ENCODE measurements around the gene OR1J1. TPM values are rescaled to one million over a fixed set of nuclear protein-coding genes. Genes with fewer than 3 reads are reported as not detected.

OR1J1 gene
- total and polyA plus RNA-seq, 2 of the 8 experiments (the other 6 are each of a cell fraction or from before 2014, with no cell fraction given), result not detected

GRCh38 chr9:122446819-122447484, 30.8 kb downstream of the OR1J1 start (continued):
- TF ChIP-seq CHD7 (IDR thresholded peaks at IDR 0.05; ENCODE audit: insufficient replicate concordance, low read length) (no peak), SIN3A (conservative IDR thresholded peaks at IDR 0.05 in 1 of 2, IDR thresholded peaks at IDR 0.05 in 1 of 2; ENCODE audit: low read depth in 1 of 2, low read length in 2 of 2) (no peak), GABPA (IDR thresholded peaks at IDR 0.05; ENCODE audit: borderline replicate concordance, insufficient read depth, low read length) (no peak), ATF2 (IDR thresholded peaks at IDR 0.05; ENCODE audit: low read length) (no peak), GTF2F1 (IDR thresholded peaks at IDR 0.05; ENCODE audit: borderline replicate concordance, low read depth, low read length) (no peak)
- TF ChIP-seq, protein P1, sequence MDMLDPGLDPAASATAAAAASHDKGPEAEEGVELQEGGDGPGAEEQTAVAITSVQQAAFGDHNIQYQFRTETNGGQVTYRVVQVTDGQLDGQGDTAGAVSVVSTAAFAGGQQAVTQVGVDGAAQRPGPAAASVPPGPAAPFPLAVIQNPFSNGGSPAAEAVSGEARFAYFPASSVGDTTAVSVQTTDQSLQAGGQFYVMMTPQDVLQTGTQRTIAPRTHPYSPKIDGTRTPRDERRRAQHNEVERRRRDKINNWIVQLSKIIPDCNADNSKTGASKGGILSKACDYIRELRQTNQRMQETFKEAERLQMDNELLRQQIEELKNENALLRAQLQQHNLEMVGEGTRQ (IDR thresholded peaks at IDR 0.05; ENCODE audit: low read length), result no peak
